ENCODE results near the gene XPO5. TPM values are rescaled to one million over a fixed set of nuclear protein-coding genes. Genes with fewer than 3 reads are reported as not detected.

The XPO5 gene
- total RNA-seq, 3 donors from 2014 or later (not counting 1 experiment from before 2014, with no cell fraction given), result 47.6 to 54.6 (median 48.7) TPM

DNA sequence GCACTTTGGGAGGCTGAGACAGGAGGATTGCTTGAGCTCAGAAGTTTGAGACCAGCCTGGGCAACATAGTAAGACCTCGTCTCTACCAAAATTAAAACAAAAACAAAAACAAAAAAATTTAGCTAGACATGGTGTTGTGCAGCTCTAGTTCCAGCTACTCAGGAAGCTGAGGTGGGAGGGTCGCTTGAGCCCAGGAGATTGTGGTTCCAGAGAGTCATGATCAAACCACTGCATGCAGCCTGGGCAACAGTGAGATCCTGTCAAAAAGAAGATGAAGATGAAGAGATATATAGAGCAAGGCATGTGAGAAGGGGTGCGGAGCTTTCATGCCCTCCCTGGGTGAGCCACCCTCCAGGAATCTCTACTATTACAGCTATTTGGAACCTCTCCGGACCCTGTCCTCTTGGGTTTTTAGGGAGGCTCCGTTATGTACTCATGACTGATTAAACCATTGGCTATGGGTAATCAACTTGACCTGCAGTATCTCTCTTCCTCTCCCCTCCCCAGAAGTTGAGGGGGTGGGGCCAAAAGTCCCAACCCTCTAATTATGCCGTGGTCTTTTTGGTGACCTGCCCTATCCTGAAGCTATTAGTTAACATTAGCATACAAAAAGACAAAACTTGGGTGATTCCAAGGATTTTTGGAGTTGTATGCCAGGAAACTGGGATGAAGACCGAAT, 9.2 kb upstream of the XPO5 start:
- Mint-ChIP-seq H3K36me3 (peaks cover 7% of the 10 kb centered on the region), H3K27me3 (ENCODE audit: low read depth in 2 of 2) (no peaks in the 10 kb centered on the region), H3K4me1 (peaks cover 17 to 21% of the 10 kb centered on the region in 2 donors), H3K4me3 (peak overlapping the region; percentile 25), H3K9me3 (no peaks in the 10 kb centered on the region), H3K27ac (peak overlapping the region; percentile 57 to 77)
- WGBS (ENCODE audit: insufficient coverage), result 65% methylated on average over 4 of the region's 7 CpGs
- intact Hi-C loops (cut with micrococcal nuclease), result no loop called here
- DNase-seq (peak in 1 of 2 donors; percentile 30), ATAC-seq (peak in 2 of 3 donors; percentile 35 to 57)
- Histone ChIP-seq H3K4me3 (ENCODE audit: low read length) (no peak overlapping the region), H3K27me3 (ENCODE audit: control insufficient read depth, insufficient read depth, low read length) (no peaks in the 10 kb centered on the region), H3K27ac (ENCODE audit: low read length) (peak overlapping the region; percentile 4), H3K36me3 (ENCODE audit: control insufficient read depth, insufficient read depth, low read length) (peaks cover 39% of the 10 kb centered on the region), H3K9me3 (ENCODE audit: control insufficient read depth, insufficient read depth, low read length) (no peaks in the 10 kb centered on the region), H3K4me1 (ENCODE audit: control insufficient read depth, insufficient read depth, low read length) (peaks cover 15% of the 10 kb centered on the region)
- TF ChIP-seq, protein P1, sequence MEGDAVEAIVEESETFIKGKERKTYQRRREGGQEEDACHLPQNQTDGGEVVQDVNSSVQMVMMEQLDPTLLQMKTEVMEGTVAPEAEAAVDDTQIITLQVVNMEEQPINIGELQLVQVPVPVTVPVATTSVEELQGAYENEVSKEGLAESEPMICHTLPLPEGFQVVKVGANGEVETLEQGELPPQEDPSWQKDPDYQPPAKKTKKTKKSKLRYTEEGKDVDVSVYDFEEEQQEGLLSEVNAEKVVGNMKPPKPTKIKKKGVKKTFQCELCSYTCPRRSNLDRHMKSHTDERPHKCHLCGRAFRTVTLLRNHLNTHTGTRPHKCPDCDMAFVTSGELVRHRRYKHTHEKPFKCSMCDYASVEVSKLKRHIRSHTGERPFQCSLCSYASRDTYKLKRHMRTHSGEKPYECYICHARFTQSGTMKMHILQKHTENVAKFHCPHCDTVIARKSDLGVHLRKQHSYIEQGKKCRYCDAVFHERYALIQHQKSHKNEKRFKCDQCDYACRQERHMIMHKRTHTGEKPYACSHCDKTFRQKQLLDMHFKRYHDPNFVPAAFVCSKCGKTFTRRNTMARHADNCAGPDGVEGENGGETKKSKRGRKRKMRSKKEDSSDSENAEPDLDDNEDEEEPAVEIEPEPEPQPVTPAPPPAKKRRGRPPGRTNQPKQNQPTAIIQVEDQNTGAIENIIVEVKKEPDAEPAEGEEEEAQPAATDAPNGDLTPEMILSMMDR (IDR thresholded peaks at IDR 0.05), result no peak

- no peaks in the 10 kb centered on the region for H3K9me3 ChIP-seq (ENCODE audit: control insufficient read depth, insufficient read depth, low read length)
- no peaks in the 10 kb centered on the region for H3K36me3 Mint-ChIP-seq
- H3K4me3 ChIP-seq (ENCODE audit: low read length), result no peak overlapping the region
- no peaks in the 10 kb centered on the region for H3K27me3 Mint-ChIP-seq (ENCODE audit: low read depth in 2 of 2)
- WGBS (ENCODE audit: insufficient coverage), result 100% methylated on average over 2 of the region's 5 CpGs
- no peak overlapping the region for H3K27ac ChIP-seq (ENCODE audit: low read length)
- no peaks in the 10 kb centered on the region for H3K27me3 ChIP-seq (ENCODE audit: control insufficient read depth, insufficient read depth, low read length)
- peaks cover 15% of the 10 kb centered on the region for H3K4me1 ChIP-seq (ENCODE audit: control insufficient read depth, insufficient read depth, low read length)
- DNase-seq (no peak), ATAC-seq (no peak)
- H3K4me1 Mint-ChIP-seq, result peaks cover 22 to 28% of the 10 kb centered on the region in 2 donors
- H3K4me3 Mint-ChIP-seq, result peak overlapping the region; percentile 4
- peaks cover 27% of the 10 kb centered on the region for H3K36me3 ChIP-seq (ENCODE audit: control insufficient read depth, insufficient read depth, low read length)
- H3K27ac Mint-ChIP-seq, result no peak overlapping the region
- TF ChIP-seq, protein P1 (IDR thresholded peaks at IDR 0.05), result no peak
- no peaks in the 10 kb centered on the region for H3K9me3 Mint-ChIP-seq
- intact Hi-C loops (cut with micrococcal nuclease), result no loop called here
These were observed 7.1 kb upstream of the XPO5 start for GRCh38 chr6:43582911-43583310.

- Histone ChIP-seq H3K9me3 (ENCODE audit: control insufficient read depth, insufficient read depth, low read length) (no peaks in the 10 kb centered on the region), H3K27ac (ENCODE audit: low read length) (no peak overlapping the region), H3K4me1 (ENCODE audit: control insufficient read depth, insufficient read depth, low read length) (peaks cover 14% of the 10 kb centered on the region), H3K4me3 (ENCODE audit: low read length) (no peak overlapping the region), H3K27me3 (ENCODE audit: control insufficient read depth, insufficient read depth, low read length) (no peaks in the 10 kb centered on the region), H3K36me3 (ENCODE audit: control insufficient read depth, insufficient read depth, low read length) (peaks cover 6% of the 10 kb centered on the region)
- Mint-ChIP-seq H3K36me3 (no peaks in the 10 kb centered on the region), H3K27ac (peak overlapping the region in 1 of 2 donors; percentile 47), H3K9me3 (no peaks in the 10 kb centered on the region), H3K27me3 (ENCODE audit: low read depth in 2 of 2) (no peaks in the 10 kb centered on the region), H3K4me3 (no peak overlapping the region), H3K4me1 (peaks cover 33 to 42% of the 10 kb centered on the region in 2 donors)
- TF ChIP-seq, protein P1 (IDR thresholded peaks at IDR 0.05), result no peak
- WGBS (ENCODE audit: insufficient coverage), result 100% methylated on average over 2 of the region's 2 CpGs
- intact Hi-C loops (cut with micrococcal nuclease), result loop anchor here (10.0 kb wide), 1 partner anchor 64 kb away; the partner anchor contains the start of genes LRRC73, POLR1C and YIPF3
- DNase-seq, result no peak
- ATAC-seq, result no peak
These were observed 3.3 kb upstream of the XPO5 start for GRCh38 chr6:43579171-43579570.

Data from natural killer cell (primary cell).